GM10248 (cell line): ENCODE data around the gene PODXL.

ENCODE experiments used
- CTCF ChIA-PET: fragments of 300-600 bp; sonication (Branson Sonifier 250); formaldehyde crosslinking; extraction: SDS; loops from one replicate; lab custom pipeline; 2021; ENCODE audit warnings: antibody characterized with exemption; lab: Yijun Ruan, JAX
- POLR2A ChIA-PET: fragments of 350-650 bp; sonication (Branson Sonifier 250); formaldehyde crosslinking; extraction: SDS; loops from one replicate; lab custom pipeline; 2020; ENCODE audit warnings: antibody characterized with exemption; lab: Yijun Ruan, JAX
- DNase-seq: peaks from one replicate; pipeline ENCODE4 v3.0.0; 2012; ENCODE audit errors: extremely low spot score
- TF ChIP-seq, protein P1 (sequence below): IDR thresholded peaks from 2 replicates; pipeline ENCODE4 v1.5.1; 2012; ENCODE audit warnings: mild to moderate bottlenecking, low read depth; ENCODE audit errors: extremely low read depth, missing control alignments, control extremely low read depth

PODXL gene

GRCh38 chr7:131454498-131454897 is 101.9 kb downstream of the PODXL start:
- TF ChIP-seq, protein P1, sequence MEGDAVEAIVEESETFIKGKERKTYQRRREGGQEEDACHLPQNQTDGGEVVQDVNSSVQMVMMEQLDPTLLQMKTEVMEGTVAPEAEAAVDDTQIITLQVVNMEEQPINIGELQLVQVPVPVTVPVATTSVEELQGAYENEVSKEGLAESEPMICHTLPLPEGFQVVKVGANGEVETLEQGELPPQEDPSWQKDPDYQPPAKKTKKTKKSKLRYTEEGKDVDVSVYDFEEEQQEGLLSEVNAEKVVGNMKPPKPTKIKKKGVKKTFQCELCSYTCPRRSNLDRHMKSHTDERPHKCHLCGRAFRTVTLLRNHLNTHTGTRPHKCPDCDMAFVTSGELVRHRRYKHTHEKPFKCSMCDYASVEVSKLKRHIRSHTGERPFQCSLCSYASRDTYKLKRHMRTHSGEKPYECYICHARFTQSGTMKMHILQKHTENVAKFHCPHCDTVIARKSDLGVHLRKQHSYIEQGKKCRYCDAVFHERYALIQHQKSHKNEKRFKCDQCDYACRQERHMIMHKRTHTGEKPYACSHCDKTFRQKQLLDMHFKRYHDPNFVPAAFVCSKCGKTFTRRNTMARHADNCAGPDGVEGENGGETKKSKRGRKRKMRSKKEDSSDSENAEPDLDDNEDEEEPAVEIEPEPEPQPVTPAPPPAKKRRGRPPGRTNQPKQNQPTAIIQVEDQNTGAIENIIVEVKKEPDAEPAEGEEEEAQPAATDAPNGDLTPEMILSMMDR, result no peak
- CTCF ChIA-PET, result interaction anchor here (1.3 kb wide), 1 partner anchor 12 kb away, joined by 3 read pairs; no protein-coding TSS in a partner anchor
- no peak for DNase-seq
- POLR2A ChIA-PET, result interaction anchor here (0.5 to 0.6 kb wide), 2 partner anchors 509 to 558 kb away, joined by 3 read pairs; no protein-coding TSS in a partner anchor
